Cardiac muscle cell (in vitro differentiated cells and primary cell): ENCODE data around the gene PPP1CB. TPM values are rescaled to one million over a fixed set of nuclear protein-coding genes. Genes with fewer than 3 reads are reported as not detected.

Experiments used
- DNase-seq, 2 donors: peaks; one replicate each; pipeline versions ENCODE4 v3.0.0 to v3.0.0-alpha.2; 2010 to 2017; ENCODE audit warnings: low read depth in 1 of 2, low spot score in 1 of 2
- H3K27ac ChIP-seq: fragments of 200-600 bp; sonication (generic); 2 replicates; pipeline ENCODE4 v1.5.1; 2016
- H3K27me3 ChIP-seq: fragments of 200-600 bp; sonication (generic); 2 replicates; pipeline ENCODE4 v1.6.0; 2016; ENCODE audit warnings: control low read depth
- H3K36me3 ChIP-seq: fragments of 200-600 bp; sonication (generic); 2 replicates; pipeline ENCODE4 v1.5.1; 2016; ENCODE audit warnings: control low read depth
- H3K4me1 ChIP-seq: fragments of 200-600 bp; sonication (generic); 2 replicates; pipeline ENCODE4 v1.8.1; 2017; ENCODE audit warnings: low read depth, mild to moderate bottlenecking, mixed run types
- H3K4me3 ChIP-seq: fragments of 200-600 bp; sonication (generic); 2 replicates; pipeline ENCODE4 v1.5.1; 2016; ENCODE audit warnings: mild to moderate bottlenecking
- H3K9me3 ChIP-seq: fragments of 200-600 bp; sonication (generic); 2 replicates; pipeline ENCODE4 v1.5.1; 2017; ENCODE audit warnings: low read depth, mild to moderate bottlenecking, control low read depth
- polyA plus RNA-seq: library from polyadenylated mRNA; unstranded; fragments of >200 nt; fragmentation: Nextera tagmentation; extraction: Ambion mirVana; gene quantifications from 2 replicates; pipeline ENCODE4 v1.2.1, GENCODE V29; 2016
- total RNA-seq: library from RNA; depleted of rRNA; stranded (reverse); fragments of >200 nt; gene quantifications from 2 replicates; pipeline ENCODE4 v1.2.3, GENCODE V29; 2016
- TF ChIP-seq, protein P1 (sequence below): IDR thresholded peaks from 2 replicates; pipeline ENCODE4 v1.5.1; 2012; ENCODE audit warnings: low read depth, mild to moderate bottlenecking, low read length

The PPP1CB gene
- total and polyA plus RNA-seq, 2 experiments from 2014 or later: 140 to 161 TPM

DNA sequence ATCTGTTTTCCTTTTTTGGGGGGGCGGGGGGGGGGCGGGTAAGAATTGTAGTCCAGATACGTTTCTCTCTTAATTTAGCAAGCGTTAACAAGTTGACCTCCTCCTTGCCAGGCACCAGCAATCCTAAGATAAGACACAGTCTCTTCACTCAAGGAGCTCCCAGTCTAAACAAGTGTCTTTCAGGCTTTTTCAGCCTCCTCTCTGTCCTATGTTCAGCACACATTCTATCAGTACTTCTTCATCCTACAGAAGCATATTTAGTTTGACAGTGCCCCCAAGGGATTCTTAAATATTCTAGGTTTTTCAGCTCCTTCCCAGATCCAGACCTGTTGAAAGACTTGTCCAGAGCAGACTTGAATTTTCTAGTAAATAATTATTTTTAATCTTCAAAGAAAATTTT, 2.7 kb downstream of the PPP1CB start:
- peak overlapping the region; percentile 85 for H3K4me3 ChIP-seq
- DNase-seq: peak; percentile 22 to 41
- H3K36me3 ChIP-seq: no peaks in the 10 kb centered on the region
- H3K27ac ChIP-seq: peak overlapping the region; percentile 98
- TF ChIP-seq, protein P1, sequence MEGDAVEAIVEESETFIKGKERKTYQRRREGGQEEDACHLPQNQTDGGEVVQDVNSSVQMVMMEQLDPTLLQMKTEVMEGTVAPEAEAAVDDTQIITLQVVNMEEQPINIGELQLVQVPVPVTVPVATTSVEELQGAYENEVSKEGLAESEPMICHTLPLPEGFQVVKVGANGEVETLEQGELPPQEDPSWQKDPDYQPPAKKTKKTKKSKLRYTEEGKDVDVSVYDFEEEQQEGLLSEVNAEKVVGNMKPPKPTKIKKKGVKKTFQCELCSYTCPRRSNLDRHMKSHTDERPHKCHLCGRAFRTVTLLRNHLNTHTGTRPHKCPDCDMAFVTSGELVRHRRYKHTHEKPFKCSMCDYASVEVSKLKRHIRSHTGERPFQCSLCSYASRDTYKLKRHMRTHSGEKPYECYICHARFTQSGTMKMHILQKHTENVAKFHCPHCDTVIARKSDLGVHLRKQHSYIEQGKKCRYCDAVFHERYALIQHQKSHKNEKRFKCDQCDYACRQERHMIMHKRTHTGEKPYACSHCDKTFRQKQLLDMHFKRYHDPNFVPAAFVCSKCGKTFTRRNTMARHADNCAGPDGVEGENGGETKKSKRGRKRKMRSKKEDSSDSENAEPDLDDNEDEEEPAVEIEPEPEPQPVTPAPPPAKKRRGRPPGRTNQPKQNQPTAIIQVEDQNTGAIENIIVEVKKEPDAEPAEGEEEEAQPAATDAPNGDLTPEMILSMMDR: no peak
- H3K27me3 ChIP-seq: no peaks in the 10 kb centered on the region
- no peaks in the 10 kb centered on the region for H3K9me3 ChIP-seq
- H3K4me1 ChIP-seq: peaks cover 45% of the 10 kb centered on the region

DNA sequence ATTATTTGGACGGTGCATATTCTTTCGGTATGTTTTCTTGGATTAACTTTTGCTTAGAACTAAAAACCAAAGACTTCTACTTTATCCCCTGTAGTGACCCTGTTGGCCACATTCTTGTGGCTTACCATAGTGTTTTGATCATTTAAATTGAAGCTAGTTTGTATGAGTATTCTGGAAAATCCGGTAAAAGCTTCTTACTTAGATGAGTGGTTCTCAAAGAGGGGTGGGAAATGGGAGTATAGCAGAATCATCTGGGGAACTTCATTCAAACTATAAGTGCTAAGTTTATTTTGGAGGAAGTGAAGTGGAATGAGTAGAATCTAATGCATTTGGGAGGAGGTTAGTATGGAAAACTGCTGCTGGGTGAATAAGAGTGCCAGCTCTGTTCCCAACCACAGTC, 3.8 kb downstream of the PPP1CB start:
- H3K4me3 ChIP-seq: no peak overlapping the region
- peak in 1 of 2 donors; percentile 16 for DNase-seq
- no peaks in the 10 kb centered on the region for H3K9me3 ChIP-seq
- no peaks in the 10 kb centered on the region for H3K27me3 ChIP-seq
- H3K27ac ChIP-seq: peak overlapping the region; percentile 37
- H3K4me1 ChIP-seq: peaks cover 41% of the 10 kb centered on the region
- TF ChIP-seq, protein P1: no peak
- H3K36me3 ChIP-seq: no peaks in the 10 kb centered on the region

DNA sequence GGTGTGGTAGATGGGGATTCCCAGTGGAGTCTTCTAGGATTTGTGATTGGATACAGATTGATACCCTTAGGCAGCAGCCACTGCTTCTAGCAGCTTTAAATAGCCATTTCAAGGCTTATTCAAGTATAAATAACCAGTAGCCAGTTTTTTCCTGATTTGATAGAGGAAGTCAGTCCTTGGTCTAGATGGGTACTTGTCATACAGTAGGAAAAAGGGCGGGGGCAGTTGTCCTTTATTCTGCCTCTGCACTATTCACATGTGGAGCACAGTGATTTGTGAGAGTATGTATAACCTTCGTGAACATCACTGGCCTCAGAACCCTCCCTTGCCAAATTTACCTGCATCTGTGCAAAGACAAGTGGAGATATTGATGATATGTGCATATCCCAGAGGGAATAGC, 6.8 kb downstream of the PPP1CB start:
- H3K9me3 ChIP-seq: no peaks in the 10 kb centered on the region

DNA sequence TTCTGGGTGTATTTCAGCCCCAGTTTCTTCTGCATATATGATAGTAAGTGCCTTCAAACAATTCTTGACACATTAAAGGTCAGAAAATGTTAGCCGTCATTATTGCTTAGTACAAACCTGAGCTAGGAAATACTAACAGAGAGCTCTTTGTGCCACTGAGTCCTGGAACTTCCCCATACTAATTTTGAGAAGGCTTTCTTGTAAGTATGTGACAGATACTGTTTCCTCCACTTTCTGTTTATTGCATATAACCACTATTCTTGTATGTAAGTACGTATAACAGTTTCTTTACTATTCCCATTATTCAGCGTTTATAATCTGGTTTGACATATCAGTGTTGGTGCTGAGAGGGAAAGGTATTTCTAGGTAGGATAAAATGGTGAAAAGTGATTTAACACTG, 9.8 kb downstream of the PPP1CB start:
- Histone ChIP-seq H3K4me1 (peaks cover 19% of the 10 kb centered on the region), H3K27me3 (no peaks in the 10 kb centered on the region), H3K9me3 (no peaks in the 10 kb centered on the region), H3K36me3 (no peaks in the 10 kb centered on the region), H3K27ac (no peak overlapping the region), H3K4me3 (no peak overlapping the region)
- TF ChIP-seq, protein P1: no peak
- no peak for DNase-seq

More for the DNA sequence above, 6.8 kb downstream of the PPP1CB start:
- TF ChIP-seq, protein P1: no peak
- no peak overlapping the region for H3K27ac ChIP-seq
- no peak overlapping the region for H3K4me3 ChIP-seq
- no peaks in the 10 kb centered on the region for H3K36me3 ChIP-seq
- H3K4me1 ChIP-seq: peaks cover 46% of the 10 kb centered on the region
- no peak for DNase-seq
- H3K27me3 ChIP-seq: no peaks in the 10 kb centered on the region

DNA sequence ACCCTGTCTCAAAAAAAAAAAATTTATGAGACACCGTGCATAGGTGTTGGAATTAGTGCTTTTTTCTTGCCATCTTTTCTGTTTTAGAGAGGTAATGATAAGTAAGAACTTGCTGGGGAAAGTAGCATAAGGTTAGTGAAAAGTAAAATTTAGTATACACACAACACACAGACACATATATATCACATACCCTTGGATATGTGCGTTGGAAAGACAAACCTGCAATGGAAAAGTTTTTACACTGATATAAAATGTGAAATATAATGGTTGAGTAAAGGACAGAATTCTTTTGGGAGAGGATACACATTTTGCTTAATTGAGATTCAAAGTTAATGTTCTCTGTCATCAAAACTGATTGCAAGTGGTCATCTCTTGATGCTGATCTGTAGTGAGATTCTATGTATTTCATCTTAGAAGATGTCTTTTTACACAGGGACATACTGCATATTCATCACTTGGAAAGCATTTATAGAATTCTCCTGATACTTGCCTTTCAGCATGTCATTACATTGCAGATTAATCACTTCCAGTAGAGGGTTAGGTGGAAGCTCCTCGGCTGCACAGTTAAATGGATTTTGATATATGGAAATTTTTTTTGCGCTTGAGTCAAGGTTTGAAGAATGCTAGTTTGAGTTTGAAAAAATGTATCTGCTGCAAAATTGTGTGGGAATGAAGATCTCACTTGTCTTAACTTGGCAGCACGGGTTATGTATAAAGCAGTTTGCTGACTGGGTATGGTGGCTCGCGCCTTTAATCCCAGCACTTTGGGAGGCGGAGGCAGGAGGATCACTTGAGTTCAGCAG, 13.5 kb downstream of the PPP1CB start:
- Histone ChIP-seq H3K36me3 (no peaks in the 10 kb centered on the region), H3K4me1 (peaks cover 7% of the 10 kb centered on the region), H3K27me3 (no peaks in the 10 kb centered on the region), H3K27ac (peak overlapping the region; percentile 10), H3K9me3 (no peaks in the 10 kb centered on the region), H3K4me3 (no peak overlapping the region)
- no peak for DNase-seq
- TF ChIP-seq, protein P1: no peak
